H1 (cell line): Measurements from ENCODE around the gene ARMC7.

Source experiments
- ATF3 ChIP-seq: IDR thresholded peaks from 2 replicates; pipeline ENCODE4 v1.6.1; 2011; ENCODE audit warnings: low read depth, mild to moderate bottlenecking, low read length; ENCODE audit not compliant: insufficient read depth
- CTCF ChIP-seq, 3 experiments: IDR thresholded peaks; 1 replicate in 2 of 3; 2 replicates in 1 of 3; pipeline versions ENCODE4 v1.5.1 to v1.6.1; 2011; ENCODE audit warnings: low read length in 3 of 3, mild to moderate bottlenecking in 3 of 3, inconsistent platforms in 2 of 3, low read depth in 1 of 3, moderate library complexity in 1 of 3; ENCODE audit not compliant: insufficient read depth in 1 of 3; ENCODE audit errors: control extremely low read depth in 1 of 3
- EP300 ChIP-seq, 2 experiments: IDR thresholded peaks; 1 replicate in 1 of 2; 2 replicates in 1 of 2; pipeline ENCODE4 v1.6.1; 2011 to 2012; ENCODE audit warnings: low read depth in 2 of 2, low read length in 2 of 2, mild to moderate bottlenecking in 2 of 2, borderline replicate concordance in 1 of 2, inconsistent platforms in 1 of 2, moderate library complexity in 1 of 2
- HDAC2 ChIP-seq, 2 experiments: fragments of 300-600 bp in 1 of 2; sonication (generic) in 1 of 2; IDR thresholded peaks; 2 replicates each; pipeline ENCODE4 v1.6.1; 2011 to 2012; ENCODE audit warnings: low read depth in 2 of 2, low read length in 2 of 2, mild to moderate bottlenecking in 2 of 2, moderate library complexity in 2 of 2, borderline replicate concordance in 1 of 2, inconsistent platforms in 1 of 2
- JUN ChIP-seq: IDR thresholded peaks from 2 replicates; pipeline ENCODE4 v1.6.1; 2011; ENCODE audit warnings: low read depth, mild to moderate bottlenecking, improper control_type of control experiment, low read length
- JUND ChIP-seq: IDR thresholded peaks from 2 replicates; pipeline ENCODE4 v1.6.1; 2011; ENCODE audit warnings: mild to moderate bottlenecking, improper control_type of control experiment, low read length
- POLR2A ChIP-seq, 2 experiments: IDR thresholded peaks; 1 replicate in 1 of 2; 2 replicates in 1 of 2; pipeline ENCODE4 v1.6.1; 2011; ENCODE audit warnings: low read depth in 2 of 2, low read length in 2 of 2, mild to moderate bottlenecking in 2 of 2; ENCODE audit errors: control extremely low read depth in 1 of 2
- SP1 ChIP-seq: IDR thresholded peaks from 2 replicates; pipeline ENCODE4 v1.6.1; 2011; ENCODE audit warnings: low read depth, low read length
- SRF ChIP-seq: IDR thresholded peaks from 2 replicates; pipeline ENCODE4 v1.6.1; 2011; ENCODE audit warnings: mild to moderate bottlenecking, low read depth, low read length, moderate library complexity

GRCh38 chr17:75067856-75068255 is 41.9 kb upstream of the ARMC7 start:
- TF ChIP-seq EP300 (IDR thresholded peaks at IDR 0.05; ENCODE audit: borderline replicate concordance in 1 of 2, low read depth in 2 of 2, low read length in 2 of 2) = no peak
- TF ChIP-seq SRF = no peak
- no peak for TF ChIP-seq JUN
- TF ChIP-seq CTCF (IDR thresholded peaks at IDR 0.05; ENCODE audit: control extremely low read depth in 1 of 3, insufficient read depth in 1 of 3, low read depth in 1 of 3, low read length in 3 of 3) = no peak
- no peak for TF ChIP-seq HDAC2 (IDR thresholded peaks at IDR 0.05; ENCODE audit: borderline replicate concordance in 1 of 2, low read depth in 2 of 2, low read length in 2 of 2)
- no peak for TF ChIP-seq JUND
- no peak for TF ChIP-seq ATF3
- no peak for TF ChIP-seq POLR2A (IDR thresholded peaks at IDR 0.05; ENCODE audit: control extremely low read depth in 1 of 2, low read depth in 2 of 2, low read length in 2 of 2)
- no peak for TF ChIP-seq SP1
